Omental fat pad (tissue), 4 donors: Measurements from ENCODE around the gene NODAL. TPM values are rescaled to one million over a fixed set of nuclear protein-coding genes. Genes with fewer than 3 reads are reported as not detected.

Experiments used
- ATAC-seq: fragments of 150-250 bp; one replicate; pipeline ENCODE4 v1.9.1; 2016; ENCODE audit warnings: mild to moderate bottlenecking, moderate library complexity; ENCODE audit not compliant: low FRiP score
- DNase-seq: peaks from one replicate; pipeline ENCODE4 v3.0.0-alpha.2; 2019; ENCODE audit warnings: low spot score
- total RNA-seq, 4 donors: library from RNA; depleted of rRNA; stranded (reverse); fragments of >200 nt; gene quantifications; one replicate each; pipeline ENCODE4 v1.1.0, GENCODE V29; 2016
- TF ChIP-seq, protein P1 (sequence below), 3 donors: fragments of 450-650 bp; IDR thresholded peaks; one replicate each; pipeline ENCODE4 v1.5.1; 2016 to 2017; ENCODE audit warnings: antibody characterized with exemption in 3 of 3, mild to moderate bottlenecking in 3 of 3, moderate library complexity in 2 of 3

NODAL gene
- total RNA-seq, 4 donors from 2014 or later = not detected

- TF ChIP-seq, protein P1, sequence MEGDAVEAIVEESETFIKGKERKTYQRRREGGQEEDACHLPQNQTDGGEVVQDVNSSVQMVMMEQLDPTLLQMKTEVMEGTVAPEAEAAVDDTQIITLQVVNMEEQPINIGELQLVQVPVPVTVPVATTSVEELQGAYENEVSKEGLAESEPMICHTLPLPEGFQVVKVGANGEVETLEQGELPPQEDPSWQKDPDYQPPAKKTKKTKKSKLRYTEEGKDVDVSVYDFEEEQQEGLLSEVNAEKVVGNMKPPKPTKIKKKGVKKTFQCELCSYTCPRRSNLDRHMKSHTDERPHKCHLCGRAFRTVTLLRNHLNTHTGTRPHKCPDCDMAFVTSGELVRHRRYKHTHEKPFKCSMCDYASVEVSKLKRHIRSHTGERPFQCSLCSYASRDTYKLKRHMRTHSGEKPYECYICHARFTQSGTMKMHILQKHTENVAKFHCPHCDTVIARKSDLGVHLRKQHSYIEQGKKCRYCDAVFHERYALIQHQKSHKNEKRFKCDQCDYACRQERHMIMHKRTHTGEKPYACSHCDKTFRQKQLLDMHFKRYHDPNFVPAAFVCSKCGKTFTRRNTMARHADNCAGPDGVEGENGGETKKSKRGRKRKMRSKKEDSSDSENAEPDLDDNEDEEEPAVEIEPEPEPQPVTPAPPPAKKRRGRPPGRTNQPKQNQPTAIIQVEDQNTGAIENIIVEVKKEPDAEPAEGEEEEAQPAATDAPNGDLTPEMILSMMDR (IDR thresholded peaks at IDR 0.05) = no peak
- no peak for ATAC-seq
- DNase-seq = no peak
Measured at GRCh38 chr10:70440296-70441160, 953 bp downstream of the NODAL start.

- ATAC-seq (no peak), DNase-seq (no peak)
- TF ChIP-seq, protein P1 (IDR thresholded peaks at IDR 0.05) = no peak
Measured at GRCh38 chr10:70437721-70438120, 3.8 kb downstream of the NODAL start.

- DNase-seq (no peak), ATAC-seq (no peak)
- TF ChIP-seq, protein P1 (IDR thresholded peaks at IDR 0.05) = no peak
Measured at GRCh38 chr10:70435241-70436085, 6.0 kb downstream of the NODAL start.

DNA sequence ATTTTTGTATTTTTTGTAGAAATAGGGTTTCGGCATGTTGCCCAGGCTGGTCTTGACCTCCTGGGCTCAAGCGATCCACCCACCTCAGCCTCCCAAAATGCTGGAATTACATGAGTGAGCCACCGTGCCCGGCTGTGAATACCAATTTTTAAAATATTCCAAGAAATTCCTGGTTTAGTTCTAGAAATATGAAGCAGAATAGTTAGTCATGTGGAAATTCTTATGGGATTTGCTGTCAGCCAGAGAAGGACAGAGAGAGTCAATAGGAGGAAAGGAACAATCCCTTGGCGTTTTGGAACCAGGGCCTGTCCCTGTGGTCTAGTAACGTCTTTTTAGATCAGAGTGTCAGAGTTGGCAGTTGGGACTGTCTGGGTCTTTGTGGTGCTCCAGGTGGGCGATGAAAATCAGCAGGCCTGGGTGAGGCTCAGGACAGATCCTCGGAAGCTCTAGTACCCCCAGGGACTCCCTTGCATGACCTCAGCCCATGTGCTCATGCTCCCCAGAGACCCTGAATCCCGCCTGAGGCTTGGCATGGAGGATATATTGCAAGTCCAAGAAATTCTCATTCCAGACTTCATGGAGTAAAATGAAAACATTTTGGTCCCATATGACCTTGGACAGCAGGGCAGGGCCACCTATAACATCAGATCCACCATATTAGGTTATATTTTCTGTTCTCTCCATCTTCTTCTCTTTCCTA lies 7.8 kb downstream of the NODAL start:
- no peak for ATAC-seq
- DNase-seq = no peak
- TF ChIP-seq, protein P1 (IDR thresholded peaks at IDR 0.05) = no peak

DNA sequence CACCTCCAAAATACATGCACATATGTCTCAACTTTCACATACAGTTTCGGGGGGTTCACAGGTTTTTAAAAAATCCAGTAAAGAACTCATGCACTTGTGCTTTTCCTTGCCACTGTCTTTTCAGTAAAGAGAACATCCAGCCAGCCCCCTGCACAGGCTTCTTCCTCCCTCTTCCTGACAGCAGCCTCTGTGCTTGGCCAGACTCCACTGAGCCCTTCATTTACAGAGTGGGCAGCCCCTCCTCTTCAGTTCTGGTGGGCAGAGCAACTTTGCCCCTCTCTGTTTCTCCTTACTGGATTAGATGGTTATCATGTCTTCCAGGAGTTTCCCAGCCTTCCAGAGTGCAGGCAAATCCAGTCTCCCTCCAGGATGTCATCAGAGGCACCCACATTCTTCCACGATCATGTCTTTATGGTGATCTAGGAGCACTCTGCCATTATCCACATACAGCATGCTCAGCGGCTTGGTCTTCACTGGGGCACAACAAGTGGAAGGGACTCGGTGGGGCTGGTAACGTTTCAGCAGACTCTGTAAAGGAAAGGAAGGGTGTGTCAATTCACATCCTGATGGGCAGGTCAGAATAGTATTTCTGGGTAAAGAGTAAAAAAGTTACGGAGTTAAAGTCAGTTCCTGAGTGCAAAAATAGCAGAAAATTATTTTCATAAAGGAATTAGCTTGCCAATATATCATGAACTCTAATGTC lies 8.8 kb downstream of the NODAL start:
- DNase-seq = no peak
- TF ChIP-seq, protein P1 (IDR thresholded peaks at IDR 0.05) = no peak

DNA sequence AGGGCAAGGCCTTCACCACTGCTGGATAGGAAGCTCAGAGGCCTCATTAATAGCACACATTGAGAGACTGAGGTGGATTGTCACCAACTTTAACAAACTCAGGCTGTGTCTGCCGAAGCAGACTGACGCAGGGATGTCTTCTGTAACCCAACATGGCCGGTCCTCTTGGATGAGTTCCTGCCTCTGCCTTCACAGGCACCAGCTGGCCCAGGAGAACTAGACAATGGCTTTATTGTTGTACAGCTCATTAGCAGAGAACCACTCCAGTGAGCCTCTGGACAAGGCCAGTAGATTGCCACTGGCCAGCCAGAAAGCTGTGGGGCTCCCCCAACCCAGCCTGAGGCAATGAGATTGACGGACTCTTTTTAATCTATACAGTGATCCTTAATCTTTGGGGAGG lies 9.4 kb downstream of the NODAL start:
- TF ChIP-seq, protein P1 (IDR thresholded peaks at IDR 0.05) = no peak
- no peak for ATAC-seq
- no peak for DNase-seq

More for the DNA sequence above, 8.8 kb downstream of the NODAL start:
- no peak for ATAC-seq
